GM12878 (cell line): ENCODE measurements around the gene MSGN1. TPM values are rescaled to one million over a fixed set of nuclear protein-coding genes. Genes with fewer than 3 reads are reported as not detected.

Experiments used
- ATAC-seq: fragments of 200-7000 bp; cut with Tn5 transposase; 3 replicates; pipeline ENCODE4 v1.9.1; 2020; ENCODE audit warnings: mild to moderate bottlenecking, moderate library complexity
- BruUV-seq: library from RNA; stranded (reverse); fragments of 400-500 nt; replicated peaks from 2 replicates; lab custom pipeline; 2021; lab: Mats Ljungman, UMichigan
- CTCF ChIA-PET: fragments of 300-600 bp; sonication (Branson Sonifier 250); formaldehyde crosslinking; extraction: SDS; loops from one replicate; lab custom pipeline; 2021; ENCODE audit warnings: inconsistent platforms; lab: Yijun Ruan, JAX
- POLR2A ChIA-PET: fragments of 350-600 bp; formaldehyde crosslinking; extraction: SDS; loops from one replicate; lab custom pipeline; 2021; ENCODE audit warnings: inconsistent platforms; lab: Charles Lee
- RAD21 ChIA-PET: fragments of 300-600 bp; sonication (Branson Sonifier 250); formaldehyde crosslinking; loops from one replicate; lab custom pipeline; 2023; ENCODE audit warnings: antibody characterized with exemption; ENCODE audit not compliant: unreplicated experiment; lab: Charles Lee
- SMC1A ChIA-PET: fragments of 300-600 bp; sonication (Branson Sonifier 250); formaldehyde crosslinking; loops from one replicate; lab custom pipeline; 2023; ENCODE audit not compliant: unreplicated experiment, uncharacterized antibody; lab: Charles Lee
- DNase-seq: peaks from one replicate; pipeline ENCODE4 v3.0.0-alpha.2; 2011; ENCODE audit warnings: low read depth, low spot score
- FAIRE-seq: peaks from 3 replicates; lab custom pipeline; 2011; peaks lifted over from hg19 to GRCh38; lab: Jason Lieb, UNC
- H2AFZ ChIP-seq: 2 replicates; pipeline ENCODE4 v1.6.0; 2011; ENCODE audit warnings: low read depth, low read length, control low read depth; ENCODE audit not compliant: control insufficient read depth
- H3K27ac ChIP-seq: 2 replicates; pipeline ENCODE4 v1.5.1; 2011; ENCODE audit warnings: control low read depth; ENCODE audit not compliant: control insufficient read depth, insufficient read depth
- H3K27me3 ChIP-seq, 2 experiments: replicated peaks in 1 of 2; 2 replicates each; pipeline versions ENCODE4 v1.6.0 to v1.6.1; 2011; ENCODE audit warnings: low read length in 1 of 2; ENCODE audit not compliant: control insufficient read depth in 2 of 2, insufficient read depth in 2 of 2
- H3K36me3 ChIP-seq, 2 experiments: 2 replicates each; pipeline ENCODE4 v1.5.1; 2011; ENCODE audit warnings: low read length in 1 of 2; ENCODE audit not compliant: control insufficient read depth in 2 of 2, insufficient read depth in 2 of 2
- H3K4me1 ChIP-seq: 2 replicates; pipeline ENCODE4 v1.6.1; 2011; ENCODE audit warnings: mild to moderate bottlenecking, low read length, moderate library complexity, mixed read lengths; ENCODE audit not compliant: control insufficient read depth, insufficient read depth
- H3K4me2 ChIP-seq: 2 replicates; pipeline ENCODE4 v1.6.0; 2011; ENCODE audit warnings: control low read depth; ENCODE audit not compliant: control insufficient read depth, insufficient read depth
- H3K4me3 ChIP-seq: fragments of 200-600 bp; sonication (generic); 2 replicates; pipeline ENCODE4 v1.5.1; 2016
- H3K79me2 ChIP-seq: 2 replicates; pipeline ENCODE4 v1.6.0; 2011; ENCODE audit warnings: low read length; ENCODE audit not compliant: control insufficient read depth, insufficient read depth
- H3K9ac ChIP-seq: 2 replicates; pipeline ENCODE4 v1.8.0; 2011; ENCODE audit warnings: low read length, control low read depth, mixed read lengths; ENCODE audit not compliant: control insufficient read depth, insufficient read depth
- H3K9me3 ChIP-seq: replicated peaks from 3 replicates; pipeline ENCODE4 v1.5.1; 2011; ENCODE audit warnings: mild to moderate bottlenecking, low read length; ENCODE audit not compliant: control insufficient read depth, insufficient read depth
- H4K20me1 ChIP-seq: 2 replicates; pipeline ENCODE4 v1.6.0; 2011; ENCODE audit not compliant: control insufficient read depth, insufficient read depth
- CBX3 ChIP-seq: fragments of 200-600 bp; sonication (generic); IDR thresholded peaks from 2 replicates; pipeline ENCODE4 v1.6.1; 2016; ENCODE audit warnings: low read depth, borderline replicate concordance
- EED ChIP-seq: sonication (generic); IDR thresholded peaks from 2 replicates; pipeline ENCODE4 v1.6.1; 2016; ENCODE audit warnings: antibody characterized with exemption, low read depth
- ESRRA ChIP-seq: IDR thresholded peaks from 2 replicates; pipeline ENCODE4 v1.6.1; 2012; ENCODE audit warnings: mild to moderate bottlenecking, low read length, improper control_type of control experiment
- MLLT1 ChIP-seq: fragments of 450-650 bp; IDR thresholded peaks from 2 replicates; pipeline ENCODE4 v1.6.1; 2016; ENCODE audit warnings: mild to moderate bottlenecking
- SMARCA5 ChIP-seq: fragments of 450-650 bp; IDR thresholded peaks from 2 replicates; pipeline ENCODE4 v1.6.1; 2017; ENCODE audit warnings: mild to moderate bottlenecking
- WGBS: methylation state at CpG from one replicate; pipeline ENCODE4 v1.1.6; 2016; ENCODE audit warnings: low lambda C conversion rate; ENCODE audit not compliant: insufficient replicate concordance, insufficient coverage; ENCODE audit errors: missing lambda C conversion rate; 5-methylcytosine and 5-hydroxymethylcytosine counted together
- in situ Hi-C: fragments of 300-500 bp; cut with MboI; formaldehyde crosslinking; loops from 9 replicates; pipeline ENCODE4 v1.14.3; 2018; ENCODE audit warnings: mixed read lengths
- intact Hi-C: fragments of 100-400 bp; cut with micrococcal nuclease; formaldehyde crosslinking; loops from one replicate; pipeline ENCODE4 v1.14.2; 2022; ENCODE audit not compliant: unreplicated experiment
- polyA plus RNA-seq, 11 experiments: library from polyadenylated mRNA; depleted of rRNA in 4 of 11; unstranded in 6 of 11; stranded (reverse) in 5 of 11; fragments of >200 nt; fragmentation: Nextera tagmentation in 4 of 11; fragmentation: Illumina TruSeq in 1 of 11; extraction: Ambion mirVana in 4 of 11; extraction: Trizol in 1 of 11; gene quantifications; 1 replicate in 1 of 11; 2 replicates in 10 of 11; pipeline versions ENCODE4 v1.2.1 to v1.2.3, GENCODE V29; 2011 to 2016; ENCODE audit warnings: inconsistent platforms in 2 of 11, missing spikeins in 2 of 11, low read depth in 1 of 11
- total RNA-seq, 4 experiments: library from RNA; depleted of rRNA in 3 of 4; stranded (reverse); fragments of >200 nt in 3 of 4; fragmentation: Illumina TruSeq in 1 of 4; extraction: Trizol in 1 of 4; gene quantifications; 2 replicates each; pipeline versions ENCODE4 v1.2.1 to v1.2.3, GENCODE V29; 2013 to 2021

The MSGN1 gene
- total and polyA plus RNA-seq, 10 of the 15 experiments (the other 5 are each of a cell fraction or from before 2014, with no cell fraction given), result 0.27 TPM; not detected in 9

DNA sequence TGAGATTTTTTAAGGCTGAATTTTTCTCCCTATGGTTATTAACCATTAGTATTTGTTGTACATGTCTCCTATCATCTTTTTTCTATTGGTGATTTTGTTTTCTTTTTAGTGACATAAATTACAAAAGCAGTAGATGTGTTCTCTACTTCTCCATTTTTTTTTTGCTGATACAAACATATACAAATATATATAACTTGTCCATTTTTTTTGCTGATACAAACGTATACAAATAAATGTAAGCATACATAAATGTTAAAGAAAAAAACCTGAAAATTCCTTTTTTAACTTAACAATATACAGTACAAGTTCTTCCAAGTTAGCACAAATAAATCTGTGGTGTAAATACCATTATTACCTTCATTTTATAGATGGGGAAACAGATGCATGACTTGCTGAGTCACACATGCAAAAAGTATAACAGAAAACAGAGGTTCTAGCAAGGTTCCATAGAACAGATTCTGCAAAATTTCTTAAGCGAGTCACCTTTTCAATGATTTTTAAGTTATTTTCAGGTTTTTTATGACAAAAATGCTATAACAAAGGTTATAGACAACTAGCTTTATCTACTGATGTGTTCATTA, 2.1 kb downstream of the MSGN1 start (continued):
- TF ChIP-seq MLLT1 (no peak), CBX3 (no peak)
- TF ChIP-seq, all 136 proteins: peak for 0

DNA sequence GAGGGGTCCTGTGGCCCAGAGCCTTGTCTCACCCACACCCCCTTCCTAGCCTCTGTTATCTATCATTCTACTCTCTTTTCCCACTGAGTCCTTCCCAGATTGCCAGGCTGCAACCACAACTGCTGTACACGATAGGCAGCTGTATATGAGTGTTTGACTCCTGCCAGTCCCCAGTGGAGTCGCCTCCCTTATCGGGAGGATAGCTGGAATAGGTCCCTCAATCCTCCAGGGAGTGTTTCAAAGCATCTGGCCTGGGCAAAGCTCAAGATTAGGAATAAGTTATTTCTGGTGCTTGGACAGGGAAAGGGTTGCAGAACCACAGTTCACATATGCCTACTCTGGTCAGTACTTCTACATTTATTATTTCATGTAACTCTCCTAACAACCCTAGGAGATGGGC, 4.8 kb downstream of the MSGN1 start:
- no peak for ATAC-seq
- Histone ChIP-seq H3K36me3 (no peaks in the 10 kb centered on the region), H3K4me3 (no peak overlapping the region), H3K9me3 (no peaks in the 10 kb centered on the region; the same call in 2 of the 3 replicates), H4K20me1 (no peaks in the 10 kb centered on the region), H3K79me2 (no peaks in the 10 kb centered on the region), H3K27me3 (no peaks in the 10 kb centered on the region), H3K27ac (peak overlapping the region; percentile 55; the same call in 1 of the 2 replicates), H3K4me2 (no peak overlapping the region), H3K4me1 (peaks cover 29% of the 10 kb centered on the region), H2AFZ (peak overlapping the region; percentile 52), H3K9ac (no peak overlapping the region)
- RAD21 ChIA-PET, result interaction anchor here (0.9 to 5.0 kb wide), 9 partner anchors 9 to 101 kb away, joined by 3 to 96 read pairs (median 8); partner anchors contain the start of genes GEN1 and SMC6
- FAIRE-seq, result no peak
- intact Hi-C loops (loop anchor here (2.0 to 5.0 kb wide), 2 partner anchors 68 to 164 kb away; partner anchors contain the start of gene SMC6), in situ Hi-C loops (no loop called here)
- no peak for DNase-seq
- 98% methylated on average over 3 of the region's 3 CpGs for WGBS
- BruUV-seq, result no TSS peak
- CTCF ChIA-PET, result interaction anchor here (0.7 to 6.6 kb wide), 15 partner anchors 8 to 163 kb away, joined by 3 to 77 read pairs (median 3); partner anchors contain the start of gene GEN1
- SMC1A ChIA-PET, result interaction anchor here (0.7 to 15.2 kb wide), 22 partner anchors 7 to 175 kb away, joined by 3 to 288 read pairs (median 6); partner anchors contain the start of genes GEN1, MSGN1 and SMC6
- POLR2A ChIA-PET, result interaction anchor here (1.4 to 6.1 kb wide), 5 partner anchors 8 to 70 kb away, joined by 3 to 80 read pairs (median 16); partner anchors contain the start of genes GEN1 and SMC6
- TF ChIP-seq SMARCA5 (no peak), EED (0 out of 2 replicates have a peak, but pooled peaks have one; percentile 10), ESRRA (no peak)
